GM18502 (cell line): ENCODE data around the gene NFAT5.
"Not testable (repeated sequence)": the region's sequence is repeated elsewhere in the genome, so short reads cannot be mapped to it uniquely, and the experiment has no call there.

Experiments used
- ATAC-seq: cut with Tn5 transposase; IDR thresholded peaks from one replicate; pipeline ENCODE4 v1.9.1; 2021; ENCODE audit warnings: mild to moderate bottlenecking; ENCODE audit not compliant: unreplicated experiment, poor library complexity

Gene NFAT5, protein sequence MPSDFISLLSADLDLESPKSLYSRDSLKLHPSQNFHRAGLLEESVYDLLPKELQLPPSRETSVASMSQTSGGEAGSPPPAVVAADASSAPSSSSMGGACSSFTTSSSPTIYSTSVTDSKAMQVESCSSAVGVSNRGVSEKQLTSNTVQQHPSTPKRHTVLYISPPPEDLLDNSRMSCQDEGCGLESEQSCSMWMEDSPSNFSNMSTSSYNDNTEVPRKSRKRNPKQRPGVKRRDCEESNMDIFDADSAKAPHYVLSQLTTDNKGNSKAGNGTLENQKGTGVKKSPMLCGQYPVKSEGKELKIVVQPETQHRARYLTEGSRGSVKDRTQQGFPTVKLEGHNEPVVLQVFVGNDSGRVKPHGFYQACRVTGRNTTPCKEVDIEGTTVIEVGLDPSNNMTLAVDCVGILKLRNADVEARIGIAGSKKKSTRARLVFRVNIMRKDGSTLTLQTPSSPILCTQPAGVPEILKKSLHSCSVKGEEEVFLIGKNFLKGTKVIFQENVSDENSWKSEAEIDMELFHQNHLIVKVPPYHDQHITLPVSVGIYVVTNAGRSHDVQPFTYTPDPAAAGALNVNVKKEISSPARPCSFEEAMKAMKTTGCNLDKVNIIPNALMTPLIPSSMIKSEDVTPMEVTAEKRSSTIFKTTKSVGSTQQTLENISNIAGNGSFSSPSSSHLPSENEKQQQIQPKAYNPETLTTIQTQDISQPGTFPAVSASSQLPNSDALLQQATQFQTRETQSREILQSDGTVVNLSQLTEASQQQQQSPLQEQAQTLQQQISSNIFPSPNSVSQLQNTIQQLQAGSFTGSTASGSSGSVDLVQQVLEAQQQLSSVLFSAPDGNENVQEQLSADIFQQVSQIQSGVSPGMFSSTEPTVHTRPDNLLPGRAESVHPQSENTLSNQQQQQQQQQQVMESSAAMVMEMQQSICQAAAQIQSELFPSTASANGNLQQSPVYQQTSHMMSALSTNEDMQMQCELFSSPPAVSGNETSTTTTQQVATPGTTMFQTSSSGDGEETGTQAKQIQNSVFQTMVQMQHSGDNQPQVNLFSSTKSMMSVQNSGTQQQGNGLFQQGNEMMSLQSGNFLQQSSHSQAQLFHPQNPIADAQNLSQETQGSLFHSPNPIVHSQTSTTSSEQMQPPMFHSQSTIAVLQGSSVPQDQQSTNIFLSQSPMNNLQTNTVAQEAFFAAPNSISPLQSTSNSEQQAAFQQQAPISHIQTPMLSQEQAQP (N-terminal part only)

DNA sequence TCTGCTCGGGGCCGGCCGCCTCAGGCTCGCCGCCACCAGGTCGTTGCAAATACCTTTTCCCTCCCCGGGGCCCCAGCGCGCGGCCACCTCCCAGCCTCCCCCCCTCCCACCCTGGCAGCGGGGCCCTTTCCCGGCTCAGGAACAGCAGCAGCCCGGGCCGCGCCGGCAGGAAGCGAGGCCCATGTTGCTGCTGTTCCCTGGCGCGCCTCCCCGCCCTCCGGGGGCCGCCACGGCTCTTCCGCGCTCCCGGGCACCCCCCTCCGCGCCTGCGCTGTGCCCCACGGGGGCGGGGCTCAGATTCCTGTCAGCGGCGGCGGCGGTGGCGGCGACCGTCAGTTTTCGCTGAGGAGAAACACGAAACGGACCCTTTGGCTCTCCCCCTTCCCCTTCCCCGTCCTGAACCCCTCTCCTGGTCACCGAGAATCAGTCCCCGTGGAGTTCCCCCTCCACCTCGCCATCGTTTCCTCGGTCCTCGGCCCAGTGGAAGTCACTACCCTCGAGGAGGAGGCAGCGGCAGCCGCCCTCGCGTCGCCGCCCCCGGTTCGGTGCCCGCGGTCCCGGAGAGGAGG, at the start of gene NFAT5:
TSS of gene NFAT5 (plus strand) at position 296 of the 569 bp plus-strand sequence. CDS start 336 bp downstream, outside the sequence.
- ATAC-seq = peak; percentile 53

DNA sequence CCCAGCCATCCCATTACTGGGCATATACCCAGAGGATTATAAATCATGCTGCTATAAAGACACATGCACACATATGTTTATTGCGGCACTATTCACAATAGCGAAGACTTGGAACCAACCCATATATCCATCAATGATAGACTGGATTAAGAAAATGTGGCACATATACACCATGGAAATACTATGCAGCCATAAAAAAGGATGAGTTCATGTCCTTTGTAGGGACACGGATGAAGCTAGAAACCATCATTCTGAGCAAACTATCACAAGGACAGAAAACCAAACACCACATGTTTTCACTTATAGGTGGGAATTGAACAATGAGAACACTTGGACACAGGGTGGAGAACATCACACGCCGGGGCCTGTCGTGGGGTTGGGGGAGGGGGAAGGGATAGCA, 47.9 kb upstream of the NFAT5 start:
- ATAC-seq = not testable (repeated sequence)

DNA sequence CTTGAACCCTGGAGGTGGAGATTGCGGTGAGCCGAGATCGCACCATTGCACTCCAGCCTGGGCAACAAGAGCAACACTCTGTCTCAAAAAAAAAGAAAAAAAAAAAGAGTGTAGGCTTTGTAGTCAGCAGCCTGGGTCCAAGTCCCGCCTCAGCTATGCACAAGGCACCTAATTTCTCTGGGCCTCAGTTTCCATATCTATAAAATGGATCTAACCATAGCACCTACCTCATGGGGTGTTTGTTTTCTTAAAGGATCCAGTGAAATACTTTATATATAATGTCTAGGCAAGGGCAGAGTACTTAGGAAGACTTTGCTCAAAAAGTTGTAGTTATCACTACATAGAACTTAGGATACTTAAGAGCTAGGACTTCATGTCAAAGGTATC, 45.4 kb upstream of the NFAT5 start:
- ATAC-seq = no peak

DNA sequence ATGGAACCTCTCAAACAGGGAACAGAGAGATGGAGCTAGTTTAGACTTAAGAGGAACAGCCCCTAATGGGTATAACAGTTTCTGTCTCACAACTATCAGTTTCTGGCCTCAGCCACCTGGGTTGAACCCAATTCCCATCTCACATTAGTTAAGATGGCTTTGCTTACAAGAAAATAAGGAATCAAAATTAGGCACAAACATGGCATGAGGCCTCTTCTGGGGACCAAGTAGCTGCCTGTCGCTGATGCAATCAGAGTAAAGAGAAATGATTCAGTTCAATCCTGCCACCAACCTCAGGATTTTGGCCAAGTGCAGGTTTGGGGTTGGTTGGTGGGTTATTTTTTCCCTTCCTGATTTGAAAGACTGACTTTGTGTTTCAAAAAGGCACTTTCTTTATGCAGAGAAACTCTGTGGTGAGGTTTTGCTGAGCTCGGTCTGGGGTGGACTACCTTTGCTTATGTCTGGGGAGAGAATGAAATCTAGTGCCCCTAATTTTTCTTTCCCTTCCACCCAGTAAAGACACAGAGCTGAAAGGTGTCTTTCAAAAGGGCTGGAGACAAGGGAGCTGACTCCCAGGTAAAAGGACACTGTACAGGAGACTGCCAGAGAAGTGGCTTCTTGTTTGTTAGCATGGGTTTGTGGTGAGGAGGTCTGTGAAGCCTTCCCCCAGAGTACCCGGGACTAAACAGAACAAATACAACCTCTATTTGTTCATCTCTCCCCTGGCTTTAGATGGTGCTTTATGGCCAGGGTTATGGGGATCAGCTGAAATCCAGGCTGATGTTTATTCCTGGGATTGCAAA, 44.8 kb upstream of the NFAT5 start:
- ATAC-seq = no peak

DNA sequence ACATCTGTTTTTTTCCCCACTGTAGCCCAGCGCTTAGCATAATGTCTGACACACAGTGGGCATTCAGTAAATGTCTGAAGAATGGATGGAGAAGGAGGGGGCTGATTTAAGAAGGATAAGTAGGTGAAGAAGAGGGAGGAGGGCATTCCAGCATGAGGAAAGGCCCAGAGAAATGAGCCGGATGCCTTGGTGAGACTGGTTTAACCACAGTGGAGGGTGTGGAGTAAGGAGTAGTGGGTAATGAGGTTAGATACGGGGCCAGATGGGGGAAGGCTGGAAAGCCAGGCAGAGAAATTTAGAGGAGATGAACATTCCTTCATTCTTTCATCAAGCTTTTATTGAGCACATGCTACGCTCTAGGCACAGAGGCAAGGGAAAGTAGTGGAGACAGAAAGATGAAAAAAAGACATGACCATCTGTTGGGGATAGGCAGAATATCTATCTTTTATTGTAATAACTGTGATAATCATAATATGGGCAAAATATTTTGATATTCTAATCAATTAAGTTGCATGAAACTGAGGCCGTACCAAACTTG, 43.7 kb upstream of the NFAT5 start:
- ATAC-seq = no peak

DNA sequence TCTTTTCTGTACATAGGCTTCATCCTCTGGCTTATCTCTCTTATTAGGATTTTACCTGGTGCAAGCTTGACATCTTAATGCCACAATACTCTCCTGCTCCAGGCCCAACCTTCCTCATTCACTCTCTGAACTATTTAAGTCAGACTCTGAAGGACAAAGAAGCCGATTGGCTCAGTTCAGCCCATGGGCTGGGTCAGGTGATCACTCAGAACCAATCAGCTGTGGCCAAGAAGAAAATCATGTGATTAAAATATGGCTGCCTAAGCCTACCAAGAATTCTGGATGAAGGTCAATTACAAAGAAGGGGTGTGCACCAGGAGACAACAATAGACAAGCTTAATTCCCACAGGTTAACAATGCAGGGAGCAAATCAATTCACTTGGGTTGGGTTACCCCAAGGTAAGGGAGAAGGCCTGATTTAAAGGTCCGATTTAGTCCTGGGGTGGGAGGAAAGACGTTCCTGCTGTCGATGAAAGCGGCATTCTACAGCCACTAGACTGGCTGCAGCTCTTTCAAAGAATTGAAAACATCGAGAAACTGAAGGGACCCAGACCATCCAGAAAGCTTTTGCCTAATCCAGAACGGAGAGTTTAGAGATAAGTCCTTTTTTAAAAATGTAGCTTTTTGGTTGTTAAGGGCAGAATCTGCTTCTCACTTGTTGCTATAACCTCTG, 42.9 kb upstream of the NFAT5 start:
- ATAC-seq = no peak

DNA sequence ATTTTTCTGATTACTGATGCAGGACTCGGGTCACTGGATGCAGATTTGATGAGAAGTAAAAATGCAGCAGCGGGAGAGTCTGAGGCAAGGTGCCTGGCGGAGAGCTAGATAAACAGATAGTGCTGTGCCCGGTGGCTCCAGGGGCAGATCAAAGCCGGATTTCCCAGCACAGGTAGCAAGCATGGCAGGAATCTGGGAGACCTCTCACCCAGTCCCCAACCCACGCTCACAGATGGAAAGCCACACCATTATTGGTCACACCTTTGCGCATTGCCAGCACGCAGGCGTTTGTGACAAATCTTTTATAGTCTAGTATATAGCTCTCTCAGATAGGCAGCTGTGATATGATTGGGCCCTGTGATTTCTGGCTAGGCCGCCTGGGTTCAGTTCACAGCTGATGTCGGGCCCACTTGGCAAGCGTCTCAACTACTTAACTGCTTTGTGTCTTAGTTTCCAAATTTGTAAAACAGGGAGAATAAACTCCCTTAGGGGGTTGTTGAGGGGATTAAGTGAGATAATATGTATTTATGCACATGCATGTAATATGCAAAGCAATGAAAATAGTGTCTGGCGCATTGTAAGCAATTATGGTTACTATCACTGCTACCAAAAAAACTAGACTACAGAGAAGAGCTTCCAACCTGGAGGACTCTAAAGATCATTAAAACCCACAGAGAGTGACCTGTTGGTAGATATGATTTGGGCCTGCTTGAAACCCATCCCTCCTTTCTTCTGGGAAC, 42.0 kb upstream of the NFAT5 start:
- no peak for ATAC-seq

DNA sequence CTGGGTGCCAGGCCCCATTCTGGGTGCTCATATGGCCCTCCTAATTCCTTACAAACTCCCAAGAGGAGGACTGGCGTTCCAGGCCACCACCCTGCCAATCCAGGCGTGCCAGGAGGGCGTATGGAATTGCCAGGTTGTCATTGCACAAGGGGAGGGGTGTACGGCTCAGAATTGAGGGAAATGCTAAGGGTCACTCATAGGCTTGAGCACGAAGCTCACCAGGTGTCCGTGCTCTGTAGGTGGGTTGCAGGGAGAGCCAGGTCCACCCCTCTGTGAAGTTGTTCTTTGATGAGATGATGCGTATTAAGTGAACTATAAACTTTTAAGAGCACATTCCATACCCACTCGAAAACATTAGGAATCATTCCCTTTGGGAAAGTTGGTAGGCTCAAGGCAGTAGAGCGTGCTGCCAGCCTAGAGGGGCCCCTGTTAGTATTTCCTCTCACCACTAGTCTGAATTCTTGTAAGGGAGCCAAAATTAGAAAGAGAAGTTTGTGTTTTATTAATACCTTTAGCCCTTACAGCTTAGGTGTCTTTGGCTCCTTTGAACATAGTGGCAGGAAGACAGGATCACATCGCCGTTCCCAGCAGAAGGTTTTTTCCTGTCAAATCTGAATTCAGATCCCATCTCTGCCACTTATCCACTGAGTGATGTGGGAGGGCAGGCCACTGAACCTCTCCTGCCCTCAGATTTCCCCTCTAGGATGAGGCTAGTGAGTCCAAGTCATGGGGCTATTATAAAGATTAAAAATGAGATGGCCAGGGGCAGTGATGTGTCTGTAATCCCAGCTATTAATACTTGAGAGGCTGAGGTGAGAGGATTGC, 38.7 kb upstream of the NFAT5 start:
- no peak for ATAC-seq

DNA sequence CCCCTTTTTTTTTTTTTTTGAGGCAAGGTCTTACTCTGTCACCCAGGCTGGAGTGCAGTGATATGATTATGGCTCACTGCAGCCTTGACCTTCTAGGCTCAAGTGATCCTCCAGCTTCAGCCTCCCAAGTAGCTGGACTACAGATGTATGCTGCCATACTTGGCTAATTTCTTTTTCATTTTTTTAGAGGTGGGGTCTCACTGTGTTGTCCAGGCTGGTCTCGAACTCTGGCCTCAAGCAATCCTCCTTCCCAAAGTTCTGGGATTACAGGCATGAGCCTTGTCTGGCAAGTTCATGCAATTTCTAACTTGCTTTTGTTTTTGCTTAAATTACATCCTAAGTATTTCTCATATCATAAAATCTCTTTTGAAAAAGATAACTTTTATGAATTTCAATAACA, 33.8 kb upstream of the NFAT5 start:
- ATAC-seq = no peak

DNA sequence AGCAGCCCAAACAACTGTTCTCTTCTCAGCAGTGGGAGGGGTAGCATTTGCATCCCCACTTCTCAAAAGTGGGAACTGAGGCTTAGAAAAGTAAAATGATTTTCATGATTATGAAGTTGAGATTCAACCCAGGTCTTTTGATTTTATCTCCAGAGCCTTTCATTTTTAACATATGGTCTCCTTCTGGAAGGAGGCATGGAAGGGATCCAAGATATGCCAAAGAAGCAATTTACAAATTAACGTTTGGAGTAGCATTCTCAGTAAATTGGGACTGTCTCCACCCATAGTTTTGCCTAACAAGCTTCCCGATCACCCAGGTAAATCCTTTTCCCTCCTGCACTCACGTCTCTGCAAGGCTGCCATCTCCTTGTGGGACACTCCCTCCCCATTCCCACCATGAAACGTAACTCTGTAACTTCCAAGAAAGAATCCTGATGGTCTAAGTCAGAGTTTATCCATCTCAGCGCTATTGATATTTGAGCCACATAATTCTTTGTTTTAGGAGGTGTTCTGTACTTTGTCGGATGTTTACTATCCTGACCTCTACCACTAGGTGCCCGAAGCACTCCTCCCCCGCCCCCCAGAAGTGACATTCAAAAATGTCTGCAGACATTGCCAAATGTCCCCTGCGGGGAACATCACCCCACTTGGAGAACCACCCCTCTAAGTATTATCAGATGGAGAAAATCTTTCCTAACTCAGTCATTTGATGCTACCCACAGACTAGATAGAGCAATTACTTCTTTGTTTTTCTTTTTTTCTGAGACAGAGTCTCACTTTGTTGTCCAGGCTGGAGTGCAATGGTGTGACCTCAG, 32.9 kb upstream of the NFAT5 start:
- ATAC-seq = no peak

DNA sequence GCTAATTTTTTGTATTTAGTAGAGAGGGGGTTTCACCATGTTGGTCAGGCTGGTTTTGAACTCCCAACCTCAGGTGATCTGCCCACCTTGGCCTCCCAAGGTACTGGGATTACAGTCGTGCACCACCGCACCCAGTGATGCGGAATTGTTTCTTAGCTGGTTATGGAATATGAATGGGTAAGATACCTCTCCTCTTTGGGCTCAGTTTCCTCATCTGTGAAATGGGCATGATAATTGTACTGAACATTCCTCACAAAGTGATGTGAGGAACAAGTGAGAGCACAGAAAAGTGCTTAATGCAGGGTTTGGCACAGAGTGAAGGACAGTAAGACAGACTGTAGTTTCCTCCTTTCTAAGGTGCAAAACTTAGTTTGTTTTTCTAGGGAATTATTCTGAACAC, 31.0 kb upstream of the NFAT5 start:
- no peak for ATAC-seq

DNA sequence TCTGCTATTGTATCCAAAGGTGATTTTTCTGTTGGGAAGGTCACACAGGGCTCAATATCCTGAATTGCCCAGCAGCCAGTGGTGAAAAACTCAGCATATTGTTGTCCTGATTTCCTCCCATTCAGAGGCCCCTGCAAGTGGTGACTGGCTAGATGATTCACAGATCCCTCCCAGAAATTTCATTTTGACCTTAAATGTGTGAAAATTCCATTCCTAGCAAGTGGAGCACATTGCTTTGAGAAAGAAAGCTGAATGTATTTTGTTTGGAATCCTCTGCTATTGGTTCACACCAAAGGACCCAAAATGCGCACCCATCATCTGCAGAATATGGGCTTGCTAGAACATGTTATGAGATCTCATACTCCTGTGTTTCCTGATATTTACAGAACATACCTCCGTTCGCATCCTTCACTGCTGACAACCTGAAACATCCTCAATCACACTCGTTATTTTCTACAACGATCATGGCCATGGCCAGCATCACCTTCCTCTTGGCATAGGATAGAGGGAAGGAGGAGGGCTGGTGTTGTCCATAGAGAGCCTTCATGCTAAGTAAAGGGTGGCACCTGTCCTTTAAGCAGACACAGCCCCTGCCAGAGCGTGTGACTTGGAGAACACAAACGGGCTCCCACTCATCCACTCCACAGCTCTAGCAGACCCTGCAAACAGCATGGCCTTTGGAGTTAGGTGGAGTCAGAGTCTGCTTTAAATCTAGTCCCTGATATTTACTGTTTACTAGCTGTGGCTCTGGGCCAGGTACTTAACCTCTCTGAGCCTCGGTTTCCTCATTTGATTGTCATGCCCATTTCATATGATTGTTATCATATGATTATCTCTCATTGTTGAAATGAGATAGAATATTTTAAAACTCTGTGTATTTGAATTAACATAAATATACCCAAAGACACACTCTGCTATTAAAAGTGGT, 30.4 kb upstream of the NFAT5 start:
- no peak for ATAC-seq

DNA sequence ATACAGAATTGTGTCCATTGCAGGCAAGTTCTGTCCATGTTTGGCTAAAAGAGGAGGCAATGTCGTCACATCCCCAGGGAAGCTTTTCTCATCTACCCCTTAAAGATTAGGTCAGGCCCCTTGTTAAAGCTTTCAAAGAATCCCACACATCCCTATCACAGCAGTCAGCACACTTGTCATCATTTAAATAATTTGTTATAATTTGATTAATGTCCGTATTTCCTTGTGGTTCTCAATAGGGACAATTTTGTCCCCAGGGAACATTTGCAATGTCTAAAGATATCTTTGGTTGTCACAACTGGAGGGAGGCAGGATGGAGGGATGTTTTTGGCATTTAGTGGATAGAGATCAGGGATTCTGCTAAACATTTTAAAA, 28.1 kb upstream of the NFAT5 start:
- ATAC-seq = no peak

DNA sequence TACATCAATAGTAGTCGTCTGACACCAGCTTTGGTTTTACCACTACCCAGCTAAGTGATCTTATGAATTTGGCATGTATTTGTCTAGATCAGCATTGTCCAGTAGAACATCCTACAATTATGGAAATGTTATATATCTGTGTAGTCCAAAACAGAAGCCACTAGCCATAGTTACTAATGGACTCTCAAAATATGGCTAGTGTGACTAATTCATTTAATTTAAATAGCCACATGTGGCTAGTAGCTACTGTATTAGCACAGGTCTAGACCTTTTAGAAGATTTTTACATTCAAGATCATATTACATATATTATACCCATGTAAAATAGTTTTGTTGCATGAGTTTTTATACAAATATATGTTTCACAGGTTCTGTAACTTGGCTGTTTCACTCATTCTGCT, 27.0 kb upstream of the NFAT5 start:
- no peak for ATAC-seq

DNA sequence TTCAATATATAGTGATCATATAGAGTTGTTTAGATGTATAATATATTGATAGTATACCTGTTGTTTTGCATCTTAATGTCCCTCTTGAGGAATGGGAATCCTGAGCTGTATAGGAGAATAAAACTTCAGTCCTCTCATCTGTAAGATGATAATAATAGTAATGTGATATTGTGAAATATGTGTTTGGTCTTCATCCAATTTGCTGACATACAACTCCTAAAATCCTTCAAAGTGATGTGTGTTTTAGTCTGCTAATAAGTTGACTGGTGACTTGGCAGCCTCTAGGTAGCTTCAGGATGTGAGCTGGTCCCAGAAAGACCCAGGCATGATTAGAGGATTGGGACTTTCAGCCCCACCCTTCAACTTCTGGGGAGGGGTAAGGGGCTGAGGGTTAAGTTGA, 22.8 kb upstream of the NFAT5 start:
- ATAC-seq = no peak

DNA sequence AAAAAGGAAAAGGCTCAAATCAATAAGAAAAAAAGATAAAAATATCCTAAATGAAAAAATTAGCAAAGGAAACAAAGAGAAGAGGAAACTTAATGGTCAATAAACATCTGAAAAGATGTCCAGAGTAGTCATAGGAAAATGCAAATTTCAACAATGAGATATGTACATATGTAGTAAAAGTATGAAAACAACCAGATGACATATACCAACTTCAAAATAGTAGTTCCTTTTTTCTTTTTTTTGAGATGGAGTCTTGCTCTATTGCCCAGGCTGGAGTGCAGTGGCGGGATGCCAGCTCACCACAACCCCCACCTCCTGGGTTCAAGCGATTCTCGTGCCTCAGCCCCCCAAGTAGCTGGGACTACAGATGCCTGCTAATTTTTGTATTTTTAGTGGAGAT, 21.7 kb upstream of the NFAT5 start:
- no peak for ATAC-seq
